Activated T-helper 17 cell treated with anti-CD3 and anti-CD28 coated beads, Interleukin-2, amount 50 U/mL, for 72 hours (primary cell): ENCODE measurements around the gene FBXO9. TPM values are rescaled to one million over a fixed set of nuclear protein-coding genes. Genes with fewer than 3 reads are reported as not detected.
A peak's percentile ranks its signal among the peaks of the same experiment; 100 is the strongest.
"Not testable (repeated sequence)": the region's sequence is repeated elsewhere in the genome, so short reads cannot be mapped to it uniquely, and the experiment has no call there.

Experiments
- ATAC-seq: fragments of 150-1000 bp; cut with Tn5 transposase; replicated peaks from 2 replicates; pipeline ENCODE4 v1.10.0; 2021; ENCODE audit warnings: mild to moderate bottlenecking, moderate library complexity
- H3K27ac Mint-ChIP-seq: one replicate; pipeline ENCODE4 v1.8.0; 2022; ENCODE audit warnings: mixed read lengths
- H3K27me3 Mint-ChIP-seq: one replicate; pipeline ENCODE4 v1.8.0; 2022; ENCODE audit warnings: mixed read lengths
- H3K36me3 Mint-ChIP-seq: one replicate; pipeline ENCODE4 v1.8.0; 2022; ENCODE audit warnings: low read depth, mild to moderate bottlenecking, mixed read lengths
- H3K4me1 Mint-ChIP-seq: one replicate; pipeline ENCODE4 v1.8.0; 2022; ENCODE audit warnings: mixed read lengths
- H3K4me3 Mint-ChIP-seq: one replicate; pipeline ENCODE4 v1.8.0; 2022; ENCODE audit warnings: mild to moderate bottlenecking, mixed read lengths
- H3K9me3 Mint-ChIP-seq: one replicate; pipeline ENCODE4 v1.8.0; 2022; ENCODE audit warnings: mixed read lengths
- total RNA-seq, 2 donors: library from RNA; stranded (reverse); gene quantifications; one replicate each; pipeline ENCODE4 v1.2.3, GENCODE V29; 2022

The FBXO9 gene
- total RNA-seq, 2 donors from 2014 or later, result 53.2 to 58.2 TPM

DNA sequence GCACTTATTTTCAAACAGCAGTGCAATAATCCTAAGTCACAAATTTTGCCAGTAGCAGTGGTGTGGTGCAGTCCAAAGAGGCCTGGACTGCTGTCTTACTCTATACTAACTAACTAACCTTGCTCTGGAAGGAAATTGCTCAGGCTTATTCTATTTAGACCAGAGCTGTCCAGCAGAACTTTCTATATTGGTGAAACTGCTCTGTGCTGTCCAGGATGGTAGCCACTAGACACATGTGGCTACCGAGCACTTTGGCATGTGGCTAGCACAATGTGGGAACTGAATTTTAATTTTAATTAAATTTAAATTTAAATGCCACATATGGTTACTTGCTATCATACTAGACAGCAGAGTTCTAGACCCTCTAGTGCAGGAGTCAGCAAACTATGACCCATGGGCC is 27.1 kb upstream of the FBXO9 start:
- no peak for ATAC-seq
- Mint-ChIP-seq H3K27ac (no peak overlapping the region), H3K36me3 (peaks cover 68% of the 10 kb centered on the region), H3K4me3 (no peak overlapping the region), H3K4me1 (peaks cover 4% of the 10 kb centered on the region), H3K9me3 (no peaks in the 10 kb centered on the region), H3K27me3 (no peaks in the 10 kb centered on the region)

DNA sequence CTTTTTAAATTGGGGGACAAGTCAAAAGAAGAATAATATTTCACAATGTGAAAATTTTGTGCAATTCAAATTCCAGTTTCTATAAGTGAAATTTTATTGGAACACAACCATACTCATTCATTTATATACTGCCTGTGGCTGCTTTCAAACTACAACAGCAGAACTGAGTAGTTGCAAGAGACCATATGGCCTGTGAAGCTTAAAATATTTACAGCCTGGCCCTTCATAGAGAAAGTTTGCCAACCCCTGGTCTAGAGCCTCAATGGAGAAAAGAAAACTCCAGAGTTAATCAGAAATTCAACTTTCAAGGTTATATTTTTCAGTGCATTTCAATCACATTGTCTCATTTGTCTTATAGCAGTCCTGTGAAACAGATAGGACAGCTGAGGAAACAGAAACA is 26.6 kb upstream of the FBXO9 start:
- ATAC-seq, result no peak
- H3K36me3 Mint-ChIP-seq, result peaks cover 64% of the 10 kb centered on the region

DNA sequence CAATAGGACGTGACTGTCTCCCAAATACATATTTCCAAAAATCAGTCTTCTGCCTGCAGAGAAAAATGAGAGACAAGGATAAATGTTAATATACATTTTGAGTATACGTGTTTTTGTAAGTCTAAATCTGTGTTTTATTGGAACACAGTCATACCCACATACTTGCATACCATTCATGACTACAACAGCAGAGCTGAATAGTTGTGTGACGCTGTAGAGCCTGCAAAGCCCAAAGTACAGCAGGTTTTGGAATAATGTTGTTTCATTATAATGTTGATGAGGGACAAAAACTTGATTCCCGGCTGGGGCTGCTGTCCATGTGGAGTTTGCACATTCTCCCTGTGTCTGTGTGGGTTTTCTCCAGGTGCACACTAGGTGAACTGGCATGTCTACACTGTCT is 23.8 kb upstream of the FBXO9 start:
- Mint-ChIP-seq H3K36me3 (peaks cover 46% of the 10 kb centered on the region), H3K4me3 (no peak overlapping the region), H3K27ac (peak overlapping the region; percentile 0), H3K9me3 (no peaks in the 10 kb centered on the region), H3K27me3 (no peaks in the 10 kb centered on the region), H3K4me1 (peaks cover 4% of the 10 kb centered on the region)
- no peak for ATAC-seq

More for the DNA sequence above, 26.6 kb upstream of the FBXO9 start:
- Mint-ChIP-seq H3K4me3 (no peak overlapping the region), H3K4me1 (peaks cover 4% of the 10 kb centered on the region), H3K27me3 (no peaks in the 10 kb centered on the region), H3K9me3 (no peaks in the 10 kb centered on the region), H3K27ac (no peak overlapping the region)

DNA sequence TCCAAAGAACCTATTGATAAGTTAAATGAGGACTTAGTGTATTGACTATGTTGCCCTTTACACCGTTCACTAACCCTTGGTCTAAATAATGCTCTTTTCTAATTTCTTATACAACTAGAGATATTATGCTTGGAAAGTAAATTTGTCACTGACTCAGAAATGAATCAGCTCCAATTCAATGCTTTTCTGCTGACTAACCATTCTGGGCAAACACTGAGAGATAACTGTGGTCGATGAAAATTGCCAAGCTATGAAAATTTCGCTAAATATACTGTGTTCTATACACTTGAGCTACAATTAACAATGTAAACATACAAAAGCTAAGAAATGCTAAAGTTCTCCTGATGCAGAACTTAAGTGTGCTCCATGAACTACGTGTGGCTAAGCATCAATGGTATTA is 23.1 kb upstream of the FBXO9 start:
- ATAC-seq, result peak; percentile 45
- H3K4me3 Mint-ChIP-seq, result no peak overlapping the region
- peaks cover 40% of the 10 kb centered on the region for H3K36me3 Mint-ChIP-seq
- H3K9me3 Mint-ChIP-seq, result no peaks in the 10 kb centered on the region
- no peak overlapping the region for H3K27ac Mint-ChIP-seq
- H3K27me3 Mint-ChIP-seq, result no peaks in the 10 kb centered on the region
- peaks cover 8% of the 10 kb centered on the region for H3K4me1 Mint-ChIP-seq

DNA sequence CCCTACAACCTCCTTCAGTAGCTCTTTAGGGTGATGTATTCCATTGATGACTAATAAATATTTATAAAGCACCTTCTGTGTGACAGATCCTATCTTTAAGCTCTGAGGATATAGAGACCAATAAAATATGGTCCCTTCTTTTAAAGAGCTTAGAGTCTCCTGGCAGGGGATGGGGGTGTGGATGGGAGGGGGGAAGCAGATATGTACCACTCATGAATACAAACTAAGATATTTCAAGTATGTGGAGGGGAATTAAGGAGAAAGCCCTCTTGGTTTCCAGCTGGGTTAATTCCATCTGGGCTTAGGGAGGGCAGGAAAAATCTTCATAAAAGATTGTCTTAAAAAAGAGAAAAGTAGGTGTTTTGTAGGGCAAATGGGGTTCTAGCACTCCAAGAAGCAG is 21.6 kb upstream of the FBXO9 start:
- H3K27me3 Mint-ChIP-seq, result no peaks in the 10 kb centered on the region
- ATAC-seq, result no peak
- H3K4me1 Mint-ChIP-seq, result peaks cover 16% of the 10 kb centered on the region
- no peaks in the 10 kb centered on the region for H3K9me3 Mint-ChIP-seq
- H3K27ac Mint-ChIP-seq, result no peak overlapping the region
- no peak overlapping the region for H3K4me3 Mint-ChIP-seq
- H3K36me3 Mint-ChIP-seq, result peaks cover 33% of the 10 kb centered on the region

DNA sequence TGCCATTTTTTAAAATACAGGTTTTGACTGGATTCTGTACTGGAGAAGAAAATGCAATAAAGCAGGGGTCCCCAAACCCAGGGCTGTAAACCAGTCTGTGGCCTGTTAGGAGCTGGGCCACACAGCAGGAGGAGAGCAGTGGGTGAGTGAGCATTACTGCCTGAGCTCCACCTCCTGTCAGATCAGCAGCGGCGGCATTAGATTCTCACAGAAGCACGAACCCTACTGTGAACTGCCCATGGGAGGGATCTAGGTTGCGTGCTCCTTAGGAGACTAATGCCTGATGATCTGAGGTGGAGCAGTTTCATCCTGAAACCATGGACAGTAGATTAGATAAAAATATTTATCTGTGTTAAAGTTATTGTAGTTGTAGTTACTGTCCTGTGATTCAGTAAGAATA is 21.1 kb upstream of the FBXO9 start:
- Mint-ChIP-seq H3K9me3 (no peaks in the 10 kb centered on the region), H3K36me3 (peaks cover 28% of the 10 kb centered on the region), H3K27me3 (no peaks in the 10 kb centered on the region), H3K4me3 (no peak overlapping the region), H3K27ac (no peak overlapping the region), H3K4me1 (peaks cover 21% of the 10 kb centered on the region)
- no peak for ATAC-seq

DNA sequence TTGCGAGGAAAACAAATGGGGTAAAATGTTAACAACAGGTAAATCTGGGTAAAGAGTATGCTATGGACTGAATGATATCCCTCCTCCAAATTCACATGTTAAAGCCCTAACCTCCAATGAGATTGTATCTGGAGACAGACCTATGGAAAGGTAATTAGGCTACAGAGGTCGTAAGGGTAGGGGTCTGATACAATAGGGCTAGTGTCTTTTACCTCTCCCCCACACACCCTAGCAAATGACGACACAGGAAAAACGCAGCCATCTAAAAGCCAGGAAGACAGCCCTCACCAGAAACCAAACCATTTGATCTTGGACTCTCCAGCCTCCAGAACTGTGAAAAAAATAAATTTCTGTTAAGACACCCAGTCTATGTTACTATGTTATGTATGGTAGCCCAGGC is 20.6 kb upstream of the FBXO9 start:
- Mint-ChIP-seq H3K4me3 (no peak overlapping the region), H3K36me3 (peaks cover 23% of the 10 kb centered on the region), H3K9me3 (no peaks in the 10 kb centered on the region), H3K27me3 (no peaks in the 10 kb centered on the region), H3K27ac (no peak overlapping the region), H3K4me1 (peaks cover 24% of the 10 kb centered on the region)
- ATAC-seq, result no peak

- Mint-ChIP-seq H3K4me3 (no peak overlapping the region), H3K27me3 (no peaks in the 10 kb centered on the region), H3K4me1 (peaks cover 22% of the 10 kb centered on the region), H3K9me3 (no peaks in the 10 kb centered on the region), H3K36me3 (peaks cover 8% of the 10 kb centered on the region), H3K27ac (peak overlapping the region; percentile 14)
- ATAC-seq, result no peak
Measured at GRCh38 chr6:53045891-53046673, 19.1 kb upstream of the FBXO9 start.

DNA sequence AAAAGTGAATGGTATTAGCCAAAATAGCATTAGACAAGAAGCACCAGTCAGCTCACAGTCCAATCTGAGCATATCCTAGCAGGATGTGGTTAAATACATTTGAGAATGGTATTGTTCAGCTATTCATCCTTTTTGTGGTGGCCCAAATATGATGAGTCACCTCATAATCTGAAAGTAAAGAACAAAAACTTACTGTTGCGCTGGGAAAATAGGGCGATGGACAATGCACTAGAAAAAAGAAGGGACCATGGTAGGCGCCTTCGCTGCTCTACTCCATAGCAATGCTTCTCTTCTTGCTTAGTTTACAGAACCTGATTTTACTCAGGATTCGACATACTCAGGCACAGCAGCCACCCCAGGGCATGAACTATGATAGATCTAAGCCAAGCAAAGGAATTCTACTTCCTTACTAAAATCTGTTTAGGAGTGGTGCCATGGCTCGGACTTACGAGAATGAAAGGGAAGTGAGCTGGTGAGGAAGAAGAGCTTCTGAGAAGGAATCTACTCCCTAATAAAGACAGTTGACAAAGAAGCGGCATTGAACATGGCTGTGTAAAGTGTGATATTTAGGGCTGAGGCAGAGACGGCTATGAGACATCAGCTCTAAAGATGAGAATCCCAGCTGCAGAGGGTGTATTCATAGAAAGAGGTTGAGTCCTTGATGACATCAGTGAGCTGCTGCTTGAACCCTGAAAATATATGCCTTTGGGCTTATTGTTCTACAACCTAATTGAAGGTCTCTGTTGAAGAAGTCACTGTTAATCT is 16.6 kb upstream of the FBXO9 start:
- Mint-ChIP-seq H3K4me1 (peaks cover 22% of the 10 kb centered on the region), H3K9me3 (no peaks in the 10 kb centered on the region), H3K27ac (peak overlapping the region; percentile 57), H3K4me3 (peak overlapping the region; percentile 76), H3K27me3 (no peaks in the 10 kb centered on the region), H3K36me3 (no peaks in the 10 kb centered on the region)
- ATAC-seq, result peak; percentile 95

GRCh38 chr6:53049415-53049814 is 15.8 kb upstream of the FBXO9 start:
- Mint-ChIP-seq H3K36me3 (peaks cover 7% of the 10 kb centered on the region), H3K27ac (no peak overlapping the region), H3K9me3 (no peaks in the 10 kb centered on the region), H3K27me3 (no peaks in the 10 kb centered on the region), H3K4me1 (peaks cover 26% of the 10 kb centered on the region), H3K4me3 (peak overlapping the region; percentile 76)
- ATAC-seq, result no peak

DNA sequence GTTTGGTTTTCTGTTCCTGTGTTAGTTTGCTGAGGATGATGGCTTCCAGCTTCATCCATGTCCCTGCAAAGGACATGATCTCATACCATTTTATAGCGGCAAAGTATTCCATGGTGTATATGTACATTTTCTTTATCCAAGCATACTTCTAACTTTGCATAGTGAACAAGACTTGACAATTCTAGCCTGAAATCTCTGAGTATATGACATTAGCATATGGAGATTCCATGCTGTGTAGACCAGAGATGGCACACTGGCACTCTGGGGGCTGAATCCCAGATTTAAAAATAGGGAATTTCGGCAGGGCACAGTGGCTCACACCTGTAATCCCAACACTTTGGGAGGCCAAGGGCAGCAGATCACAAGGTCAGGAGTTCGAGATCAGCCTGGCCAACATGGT is 13.1 kb upstream of the FBXO9 start:
- not testable (repeated sequence) for H3K4me3 Mint-ChIP-seq, H3K9me3 Mint-ChIP-seq, H3K27me3 Mint-ChIP-seq, H3K36me3 Mint-ChIP-seq, H3K27ac Mint-ChIP-seq, ATAC-seq
- H3K4me1 Mint-ChIP-seq, result peaks cover 29% of the 10 kb centered on the region

DNA sequence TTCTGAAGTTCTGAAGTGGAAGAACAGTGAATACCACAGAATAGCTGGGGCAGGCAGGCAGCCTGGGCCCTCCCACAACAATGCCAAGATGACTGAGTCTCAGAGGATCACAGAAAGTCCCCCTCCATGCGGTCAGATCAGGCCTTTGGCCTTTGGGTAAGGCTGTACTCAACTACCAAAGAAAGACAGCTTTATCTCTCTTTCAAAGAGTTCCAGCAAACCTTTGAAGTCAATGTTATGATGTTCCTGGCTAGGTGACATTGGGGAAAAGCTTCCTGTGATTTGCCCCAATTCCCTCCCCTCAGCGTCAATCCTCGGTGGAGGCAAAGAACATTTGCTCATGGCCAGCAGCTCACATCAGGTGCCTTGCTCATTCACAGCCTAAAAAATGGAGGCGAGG is 10.7 kb upstream of the FBXO9 start:
- no peak for ATAC-seq
- Mint-ChIP-seq H3K4me1 (peaks cover 21% of the 10 kb centered on the region), H3K9me3 (no peaks in the 10 kb centered on the region), H3K4me3 (no peak overlapping the region), H3K27ac (no peak overlapping the region), H3K36me3 (peaks cover 7% of the 10 kb centered on the region), H3K27me3 (no peaks in the 10 kb centered on the region)

GRCh38 chr6:53055873-53056272 is 9.3 kb upstream of the FBXO9 start:
- no peak for ATAC-seq
- H3K27ac Mint-ChIP-seq, result no peak overlapping the region
- H3K4me3 Mint-ChIP-seq, result no peak overlapping the region
- H3K36me3 Mint-ChIP-seq, result peaks cover 7% of the 10 kb centered on the region
- no peaks in the 10 kb centered on the region for H3K27me3 Mint-ChIP-seq
- no peaks in the 10 kb centered on the region for H3K9me3 Mint-ChIP-seq
- peaks cover 24% of the 10 kb centered on the region for H3K4me1 Mint-ChIP-seq

DNA sequence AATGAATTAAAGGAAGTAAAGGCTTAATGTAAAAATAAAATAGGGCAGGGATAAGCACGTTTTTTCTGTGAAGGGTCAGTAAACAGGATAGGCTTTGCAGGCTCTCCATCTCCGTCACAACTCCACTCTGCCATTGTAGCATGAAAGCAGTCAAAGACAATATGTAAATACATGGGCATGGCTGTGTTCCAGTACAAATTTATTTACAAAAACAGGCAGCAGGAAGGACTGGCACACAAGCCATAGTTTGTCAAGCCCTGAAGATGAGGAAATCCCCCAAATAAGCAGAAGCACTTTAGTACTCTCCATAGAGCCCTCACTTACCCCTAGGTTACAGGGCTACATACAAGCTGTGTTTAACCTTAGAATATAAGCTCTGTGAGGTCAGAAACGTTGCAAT is 8.9 kb upstream of the FBXO9 start:
- Mint-ChIP-seq H3K36me3 (peaks cover 7% of the 10 kb centered on the region), H3K4me3 (no peak overlapping the region), H3K9me3 (no peaks in the 10 kb centered on the region), H3K27me3 (no peaks in the 10 kb centered on the region), H3K27ac (no peak overlapping the region), H3K4me1 (peaks cover 24% of the 10 kb centered on the region)
- ATAC-seq, result no peak
